ENCODE results near the gene COL1A1.

- TF ChIP-seq CTCF (conservative IDR thresholded peaks at IDR 0.05) (0 out of 2 replicates have a peak, but pooled peaks have one; percentile 5), EZH2 (IDR thresholded peaks at IDR 0.05; ENCODE audit: low read depth) (no peak)
These were observed 30.6 kb downstream of the COL1A1 start for GRCh38 chr17:50170662-50171370.
